ENCODE measurements around the gene CDKL1.
"Not testable (repeated sequence)": the region's sequence is repeated elsewhere in the genome, so short reads cannot be mapped to it uniquely, and the experiment has no call there.

DNA sequence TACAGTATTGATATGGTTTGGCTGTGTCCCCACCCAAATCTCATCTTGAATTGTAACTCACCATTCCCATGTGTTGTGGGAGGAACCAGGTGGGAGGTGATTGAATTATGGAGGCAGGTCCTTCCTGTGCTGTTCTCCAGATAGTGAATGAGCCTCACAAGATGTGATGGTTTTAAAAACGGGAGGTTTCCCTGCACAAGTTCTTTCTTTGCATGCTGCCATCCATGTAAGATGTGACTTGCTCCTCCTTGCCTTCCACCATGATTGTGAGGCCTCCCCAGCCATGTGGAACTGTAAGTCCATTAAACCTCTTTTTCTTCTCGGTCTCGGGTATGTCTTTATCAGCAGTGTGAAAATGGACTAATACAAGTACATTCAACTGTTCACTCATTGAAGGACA lies 82.6 kb downstream of the CDKL1 start:
- not testable (repeated sequence) for TF ChIP-seq POLR2A (IDR thresholded peaks at IDR 0.05); CTCF (IDR thresholded peaks at IDR 0.05); POLR2AphosphoS5 (IDR thresholded peaks at IDR 0.05); EP300 (IDR thresholded peaks at IDR 0.05; ENCODE audit: low read depth)
